Camera-type eye (tissue), 1 donor: ENCODE results near the gene SNN. TPM values are rescaled to one million over a fixed set of nuclear protein-coding genes. Genes with fewer than 3 reads are reported as not detected.

Experiments
- total RNA-seq: library from RNA; depleted of rRNA; stranded (reverse); fragments of >200 nt; gene quantifications from one replicate; pipeline ENCODE4 v1.2.3, GENCODE V29; 2014

SNN gene
- total RNA-seq: 62.3 TPM

DNA sequence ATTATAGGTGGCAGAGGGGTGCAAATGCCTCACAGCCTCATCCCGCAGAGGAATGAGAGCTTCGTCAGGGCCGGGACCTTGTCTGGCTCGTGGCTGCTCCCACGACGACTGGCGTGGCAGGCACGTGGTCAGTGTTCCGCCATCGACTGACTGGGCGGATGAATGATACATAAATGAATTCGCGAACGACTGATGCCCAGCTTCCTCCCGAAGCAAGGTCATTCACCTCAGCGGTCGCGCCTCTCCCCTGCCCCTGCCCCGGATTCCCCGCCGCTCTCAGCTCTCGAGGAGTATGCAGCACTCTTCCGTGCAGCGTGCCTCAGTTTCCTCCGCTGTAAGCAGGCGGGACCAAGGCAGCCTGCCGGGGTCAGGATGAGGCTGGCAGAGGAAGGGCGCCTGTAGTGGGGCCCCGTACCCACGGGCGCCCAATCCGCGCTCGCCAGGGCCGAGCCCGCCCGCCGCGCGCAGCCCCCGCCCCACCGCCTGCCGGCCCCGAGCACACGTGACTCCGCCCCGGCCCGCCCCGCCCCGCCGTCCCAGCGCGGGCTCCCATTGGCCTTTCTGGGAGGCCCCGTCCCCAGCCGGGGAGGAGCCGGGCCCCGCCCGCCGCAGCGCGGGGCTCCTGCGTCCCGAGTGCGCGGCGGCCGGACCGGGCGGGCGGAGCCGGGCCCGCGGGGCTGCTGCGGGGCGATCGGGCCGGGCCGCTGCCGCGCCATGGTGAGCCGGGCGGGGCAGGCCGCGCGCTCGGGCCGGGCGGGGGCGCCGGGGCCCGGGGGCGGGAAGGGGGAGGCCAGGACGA, at the start of gene SNN:
Gene SNN (plus strand): TSS at position 632 of the 799 bp plus-strand sequence. CDS start 7,605 bp downstream, outside the sequence.

Other genes starting within 250 kb of the SNN start
- 42.8 TPM for gene LITAF, start 81.5 kb upstream of the SNN start, total RNA-seq
- 35.0 TPM for gene TXNDC11, start 74.4 kb downstream of the SNN start, total RNA-seq
- gene ZC3H7A, start 128.8 kb downstream of the SNN start, total RNA-seq: 110 TPM
- 148 TPM for gene RSL1D1, start 183.1 kb downstream of the SNN start, total RNA-seq
- 87.5 TPM for gene GSPT1, start 247.5 kb downstream of the SNN start, total RNA-seq